WERI-Rb-1 (cell line): Measurements from ENCODE around the gene ADAM10.

Experiments used
- DNase-seq: peaks from one replicate; pipeline ENCODE4 v3.0.0-alpha.2; 2020
- H3K27ac ChIP-seq: fragments of 250-450 bp; sonication (Bioruptor Pico); 2 replicates; pipeline ENCODE4 v1.5.1; 2020; ENCODE audit warnings: mild to moderate bottlenecking, moderate library complexity
- H3K27me3 ChIP-seq: fragments of 250-450 bp; sonication (Bioruptor Pico); 2 replicates; pipeline ENCODE4 v1.5.1; 2021; ENCODE audit warnings: mild to moderate bottlenecking, low read depth, moderate library complexity; ENCODE audit not compliant: insufficient read depth, severe bottlenecking
- H3K36me3 ChIP-seq: fragments of 250-450 bp; sonication (Bioruptor Pico); 2 replicates; pipeline ENCODE4 v1.5.1; 2020; ENCODE audit warnings: mild to moderate bottlenecking, moderate library complexity
- H3K4me3 ChIP-seq: 2 replicates; pipeline ENCODE4 v1.5.1; 2011; ENCODE audit warnings: low read depth, mild to moderate bottlenecking, control low read depth, low read length
- H3K9me3 ChIP-seq: fragments of 250-450 bp; sonication (Bioruptor Pico); 2 replicates; pipeline ENCODE4 v1.5.1; 2021; ENCODE audit warnings: mild to moderate bottlenecking, moderate library complexity; ENCODE audit not compliant: severe bottlenecking
- CTCF ChIP-seq: IDR thresholded peaks from 2 replicates; pipeline ENCODE4 v1.5.1; 2011; ENCODE audit warnings: low read depth, mild to moderate bottlenecking, control low read depth, inconsistent platforms, low read length

The ADAM10 gene

GRCh38 chr15:58632789-58633188 is 116.7 kb downstream of the ADAM10 start:
- no peak for TF ChIP-seq CTCF
- Histone ChIP-seq H3K27ac (no peak overlapping the region), H3K36me3 (peaks cover 42% of the 10 kb centered on the region), H3K4me3 (no peak overlapping the region), H3K27me3 (no peaks in the 10 kb centered on the region), H3K9me3 (no peaks in the 10 kb centered on the region)
- DNase-seq = no peak

- peaks cover 45% of the 10 kb centered on the region for H3K36me3 ChIP-seq
- no peak overlapping the region for H3K27ac ChIP-seq
- no peak for TF ChIP-seq CTCF
- H3K27me3 ChIP-seq = no peaks in the 10 kb centered on the region
- H3K4me3 ChIP-seq = no peak overlapping the region
- no peak for DNase-seq
- H3K9me3 ChIP-seq = no peaks in the 10 kb centered on the region
Measured at GRCh38 chr15:58631319-58631718, 118.2 kb downstream of the ADAM10 start.

- no peaks in the 10 kb centered on the region for H3K27me3 ChIP-seq
- H3K36me3 ChIP-seq = peaks cover 53% of the 10 kb centered on the region
- no peak for TF ChIP-seq CTCF
- H3K9me3 ChIP-seq = no peaks in the 10 kb centered on the region
- H3K27ac ChIP-seq = no peak overlapping the region
- no peak overlapping the region for H3K4me3 ChIP-seq
- DNase-seq = no peak
Measured at GRCh38 chr15:58629625-58630024, 119.9 kb downstream of the ADAM10 start.

GRCh38 chr15:58628206-58628947 is 121.1 kb downstream of the ADAM10 start:
- Histone ChIP-seq H3K36me3 (peaks cover 56% of the 10 kb centered on the region), H3K9me3 (no peaks in the 10 kb centered on the region), H3K27ac (no peak overlapping the region), H3K4me3 (no peak overlapping the region), H3K27me3 (no peaks in the 10 kb centered on the region)
- no peak for TF ChIP-seq CTCF
- DNase-seq = no peak

- no peak for TF ChIP-seq CTCF
- Histone ChIP-seq H3K9me3 (no peaks in the 10 kb centered on the region), H3K27me3 (no peaks in the 10 kb centered on the region), H3K36me3 (peaks cover 50% of the 10 kb centered on the region), H3K27ac (no peak overlapping the region), H3K4me3 (no peak overlapping the region)
- no peak for DNase-seq
Measured at GRCh38 chr15:58627701-58628100, 121.8 kb downstream of the ADAM10 start.

- no peak overlapping the region for H3K4me3 ChIP-seq
- no peaks in the 10 kb centered on the region for H3K27me3 ChIP-seq
- no peaks in the 10 kb centered on the region for H3K9me3 ChIP-seq
- TF ChIP-seq CTCF = no peak
- DNase-seq = no peak
- peaks cover 45% of the 10 kb centered on the region for H3K36me3 ChIP-seq
- H3K27ac ChIP-seq = no peak overlapping the region
Measured at GRCh38 chr15:58627046-58627445, 122.5 kb downstream of the ADAM10 start.
